H1 (cell line): ENCODE data around the gene PCDHB15. TPM values are rescaled to one million over a fixed set of nuclear protein-coding genes. Genes with fewer than 3 reads are reported as not detected.

Source experiments
- CTCF ChIA-PET: fragments of 300-600 bp; sonication (Branson Sonifier 250); formaldehyde crosslinking; loops from one replicate; lab custom pipeline; 2021; ENCODE audit not compliant: partially characterized antibody; lab: Charles Lee
- POLR2A ChIA-PET: fragments of 300-600 bp; sonication (Branson Sonifier 250); formaldehyde crosslinking; loops from one replicate; lab custom pipeline; 2021; ENCODE audit warnings: inconsistent platforms; ENCODE audit not compliant: partially characterized antibody; lab: Charles Lee
- DNase-seq, 2 experiments: peaks; one replicate each; pipeline versions ENCODE4 v3.0.0 to v3.0.0-alpha.2; 2010 to 2022; ENCODE audit warnings: low spot score in 2 of 2, low read depth in 1 of 2, mixed read lengths in 1 of 2
- FAIRE-seq: peaks from 2 replicates; lab custom pipeline; 2011; peaks lifted over from hg19 to GRCh38; lab: Jason Lieb, UNC
- H2AFZ ChIP-seq: 2 replicates; pipeline ENCODE4 v1.8.1; 2012; ENCODE audit warnings: low read length, inconsistent platforms
- H2AK5ac ChIP-seq: 2 replicates; pipeline ENCODE4 v1.6.1; 2013; ENCODE audit warnings: low read depth, low read length
- H2BK120ac ChIP-seq: replicated peaks from 2 replicates; pipeline ENCODE3; 2013; ENCODE audit warnings: low read depth, low read length, inconsistent platforms
- H2BK12ac ChIP-seq: 2 replicates; pipeline ENCODE4 v1.6.1; 2013; ENCODE audit warnings: low read depth, low read length
- H2BK15ac ChIP-seq: 2 replicates; pipeline ENCODE4 v1.6.1; 2013; ENCODE audit warnings: low read length
- H2BK20ac ChIP-seq: 2 replicates; pipeline ENCODE4 v1.6.1; 2013; ENCODE audit warnings: low read length
- H2BK5ac ChIP-seq: 2 replicates; pipeline ENCODE4 v1.6.1; 2013; ENCODE audit warnings: low read depth, low read length
- H3K14ac ChIP-seq: 2 replicates; pipeline ENCODE4 v1.6.1; 2013; ENCODE audit warnings: inconsistent platforms; ENCODE audit not compliant: insufficient read length
- H3K18ac ChIP-seq: 2 replicates; pipeline ENCODE4 v1.6.1; 2013; ENCODE audit warnings: low read length; ENCODE audit errors: extremely low read depth
- H3K23ac ChIP-seq: 2 replicates; pipeline ENCODE4 v1.6.1; 2013; ENCODE audit warnings: inconsistent platforms; ENCODE audit not compliant: insufficient read length
- H3K23me2 ChIP-seq: 2 replicates; pipeline ENCODE4 v1.6.1; 2013; ENCODE audit warnings: low read depth, low read length
- H3K27ac ChIP-seq: 2 replicates; pipeline ENCODE4 v1.6.1; 2011; ENCODE audit warnings: low read depth, low read length, inconsistent platforms
- H3K27me3 ChIP-seq, 4 experiments: replicated peaks in 1 of 4; 1 replicate in 1 of 4; 2 replicates in 3 of 4; pipeline versions ENCODE4 v1.6.1 to v1.8.1; 2011 to 2013; ENCODE audit warnings: low read length in 3 of 4, mild to moderate bottlenecking in 3 of 4, inconsistent platforms in 2 of 4, mixed read lengths in 2 of 4, moderate library complexity in 1 of 4; ENCODE audit not compliant: control insufficient read depth in 3 of 4, insufficient read depth in 3 of 4; ENCODE audit errors: extremely low read depth in 1 of 4
- H3K36me3 ChIP-seq, 4 experiments: 2 replicates each; pipeline versions ENCODE4 v1.6.1 to v1.8.1; 2011 to 2013; ENCODE audit warnings: mild to moderate bottlenecking in 4 of 4, low read length in 3 of 4, moderate library complexity in 2 of 4, control low read depth in 1 of 4, inconsistent platforms in 1 of 4; ENCODE audit not compliant: insufficient read depth in 4 of 4, control insufficient read depth in 2 of 4
- H3K4ac ChIP-seq: replicated peaks from 2 replicates; pipeline ENCODE3; 2013; ENCODE audit warnings: low read length, low read depth, mixed read lengths, inconsistent platforms; ENCODE audit not compliant: insufficient read length
- H3K4me1 ChIP-seq, 4 experiments: replicated peaks in 1 of 4; 1 replicate in 1 of 4; 2 replicates in 3 of 4; pipeline versions ENCODE4 v1.6.1 to v1.8.1; 2011 to 2013; ENCODE audit warnings: low read length in 3 of 4, inconsistent platforms in 2 of 4, mixed read lengths in 1 of 4; ENCODE audit not compliant: insufficient read depth in 4 of 4, control insufficient read depth in 3 of 4
- H3K4me2 ChIP-seq, 2 experiments: 2 replicates each; pipeline versions ENCODE4 v1.6.1 to v1.8.1; 2011 to 2013; ENCODE audit warnings: low read depth in 2 of 2, low read length in 2 of 2, control low read depth in 1 of 2, inconsistent platforms in 1 of 2, mild to moderate bottlenecking in 1 of 2; ENCODE audit not compliant: insufficient read depth in 1 of 2
- H3K4me3 ChIP-seq, 4 experiments: fragments of 200-600, 300-600 bp in 1 of 4; sonication (generic), shearing (Covaris generic), sonication (Bioruptor Twin) in 1 of 4; 2 replicates each; pipeline versions ENCODE4 v1.5.1 to v1.8.1; 2011 to 2016; ENCODE audit warnings: low read length in 4 of 4, low read depth in 3 of 4, control low read depth in 2 of 4, inconsistent platforms in 2 of 4, mild to moderate bottlenecking in 2 of 4, mixed read lengths in 1 of 4, moderate library complexity in 1 of 4; ENCODE audit not compliant: insufficient read depth in 2 of 4; ENCODE audit errors: extremely low read depth in 1 of 4
- H3K56ac ChIP-seq: replicated peaks from 2 replicates; pipeline ENCODE3; 2013; ENCODE audit warnings: low read depth, mild to moderate bottlenecking, mixed read lengths, low read length, inconsistent platforms; ENCODE audit not compliant: insufficient read length
- H3K79me1 ChIP-seq: 2 replicates; pipeline ENCODE4 v1.6.1; 2013; ENCODE audit warnings: low read depth, low read length, control low read depth
- H3K79me2 ChIP-seq, 2 experiments: 2 replicates each; pipeline versions ENCODE4 v1.6.1 to v1.8.1; 2012 to 2013; ENCODE audit warnings: low read length in 2 of 2, mild to moderate bottlenecking in 2 of 2, inconsistent platforms in 1 of 2; ENCODE audit not compliant: insufficient read depth in 2 of 2, control insufficient read depth in 1 of 2
- H3K9ac ChIP-seq, 4 experiments: replicated peaks in 1 of 4; 1 replicate in 1 of 4; 2 replicates in 3 of 4; pipeline versions ENCODE4 v1.6.1 to v1.8.1; 2011 to 2013; ENCODE audit warnings: low read depth in 3 of 4, low read length in 3 of 4, control low read depth in 2 of 4, mild to moderate bottlenecking in 2 of 4, moderate library complexity in 2 of 4, inconsistent platforms in 1 of 4; ENCODE audit errors: extremely low read depth in 1 of 4
- H3K9me3 ChIP-seq, 2 experiments: 2 replicates each; pipeline versions ENCODE4 v1.6.1 to v1.8.1; 2012 to 2013; ENCODE audit warnings: mild to moderate bottlenecking in 2 of 2, moderate library complexity in 2 of 2, control low read depth in 1 of 2, inconsistent platforms in 1 of 2, low read depth in 1 of 2, low read length in 1 of 2, mixed read lengths in 1 of 2; ENCODE audit not compliant: insufficient read depth in 2 of 2
- H4K20me1 ChIP-seq, 2 experiments: replicated peaks in 1 of 2; 2 replicates each; pipeline versions ENCODE3 to v1.8.1; 2011 to 2013; ENCODE audit warnings: inconsistent platforms in 2 of 2, low read length in 2 of 2, mild to moderate bottlenecking in 1 of 2; ENCODE audit not compliant: insufficient read depth in 2 of 2, control insufficient read depth in 1 of 2
- H4K5ac ChIP-seq: 2 replicates; pipeline ENCODE4 v1.6.1; 2013; ENCODE audit warnings: low read length, low read depth, mixed read lengths, inconsistent platforms; ENCODE audit not compliant: insufficient read length
- H4K8ac ChIP-seq: 2 replicates; pipeline ENCODE4 v1.8.0; 2013; ENCODE audit warnings: mild to moderate bottlenecking, moderate library complexity, low read length, inconsistent platforms; ENCODE audit not compliant: insufficient read depth; ENCODE audit errors: extremely low read depth
- H4K91ac ChIP-seq: replicated peaks from 2 replicates; pipeline ENCODE3; 2013; ENCODE audit warnings: low read length, mixed read lengths, inconsistent platforms; ENCODE audit not compliant: insufficient read length
- ASH2L ChIP-seq: fragments of 200-600, 300-600 bp; sonication (generic); IDR thresholded peaks from one replicate; pipeline ENCODE4 v1.7.1; 2017; ENCODE audit warnings: low read length
- CTCF ChIP-seq, 3 experiments: IDR thresholded peaks; 1 replicate in 2 of 3; 2 replicates in 1 of 3; pipeline versions ENCODE4 v1.5.1 to v1.6.1; 2011; ENCODE audit warnings: low read length in 3 of 3, mild to moderate bottlenecking in 3 of 3, inconsistent platforms in 2 of 3, low read depth in 1 of 3, moderate library complexity in 1 of 3; ENCODE audit not compliant: insufficient read depth in 1 of 3; ENCODE audit errors: control extremely low read depth in 1 of 3
- EP300 ChIP-seq, 2 experiments: IDR thresholded peaks; 1 replicate in 1 of 2; 2 replicates in 1 of 2; pipeline ENCODE4 v1.6.1; 2011 to 2012; ENCODE audit warnings: low read depth in 2 of 2, low read length in 2 of 2, mild to moderate bottlenecking in 2 of 2, borderline replicate concordance in 1 of 2, inconsistent platforms in 1 of 2, moderate library complexity in 1 of 2
- RAD21 ChIP-seq, 2 experiments: IDR thresholded peaks in 1 of 2; conservative IDR thresholded peaks in 1 of 2; 2 replicates each; pipeline ENCODE4 v1.6.1; 2011; ENCODE audit warnings: low read depth in 2 of 2, low read length in 2 of 2, improper control_type of control experiment in 1 of 2, inconsistent platforms in 1 of 2, mild to moderate bottlenecking in 1 of 2, moderate library complexity in 1 of 2
- TAF7 ChIP-seq: optimal IDR thresholded peaks from 2 replicates; pipeline ENCODE3; 2011; ENCODE audit warnings: low read depth, mild to moderate bottlenecking, inconsistent platforms, low read length, moderate library complexity, borderline replicate concordance
- WGBS, 2 experiments: shearing (Covaris generic) in 1 of 2; methylation state at CpG; one replicate each; pipeline versions ENCODE4 v1.1.6 to v1.1.7; 2013 to 2015; ENCODE audit warnings: low lambda C conversion rate in 2 of 2, mixed read lengths in 2 of 2, inconsistent platforms in 1 of 2, low coverage in 1 of 2, missing lambda C conversion rate in 1 of 2; ENCODE audit not compliant: insufficient replicate concordance in 2 of 2, insufficient coverage in 1 of 2, insufficient read length in 1 of 2; ENCODE audit errors: extremely low coverage in 1 of 2, missing lambda C conversion rate in 1 of 2; 5-methylcytosine and 5-hydroxymethylcytosine counted together
- polyA plus RNA-seq, 7 experiments: library from polyadenylated mRNA; depleted of rRNA in 3 of 7; stranded (reverse) in 5 of 7; unstranded in 2 of 7; fragments of >200 nt in 5 of 7; fragments of 200-250 nt in 2 of 7; gene quantifications; 1 replicate in 5 of 7; 2 replicates in 1 of 7; 4 replicates in 1 of 7; pipeline versions ENCODE4 v1.2.1 to v1.2.3, GENCODE V29; 2011 to 2013; ENCODE audit warnings: missing spikeins in 2 of 7, mixed read lengths in 2 of 7
- total RNA-seq: library from RNA; stranded (reverse); fragmentation: NEBNext Ultra II Directional; extraction: Animal tissue kit (Norgen Biotek cat#: 25700); gene quantifications from 2 replicates; pipeline ENCODE4 v1.2.1, GENCODE V29; 2021
- TF ChIP-seq, protein P1 (sequence below): IDR thresholded peaks from 2 replicates; pipeline ENCODE4 v1.6.1; 2012; ENCODE audit warnings: low read length, inconsistent platforms

The PCDHB15 gene
- total and polyA plus RNA-seq, 2 of the 8 experiments (the other 6 are each of a cell fraction or from before 2014, with no cell fraction given): 2.8 to 4.0 TPM

DNA sequence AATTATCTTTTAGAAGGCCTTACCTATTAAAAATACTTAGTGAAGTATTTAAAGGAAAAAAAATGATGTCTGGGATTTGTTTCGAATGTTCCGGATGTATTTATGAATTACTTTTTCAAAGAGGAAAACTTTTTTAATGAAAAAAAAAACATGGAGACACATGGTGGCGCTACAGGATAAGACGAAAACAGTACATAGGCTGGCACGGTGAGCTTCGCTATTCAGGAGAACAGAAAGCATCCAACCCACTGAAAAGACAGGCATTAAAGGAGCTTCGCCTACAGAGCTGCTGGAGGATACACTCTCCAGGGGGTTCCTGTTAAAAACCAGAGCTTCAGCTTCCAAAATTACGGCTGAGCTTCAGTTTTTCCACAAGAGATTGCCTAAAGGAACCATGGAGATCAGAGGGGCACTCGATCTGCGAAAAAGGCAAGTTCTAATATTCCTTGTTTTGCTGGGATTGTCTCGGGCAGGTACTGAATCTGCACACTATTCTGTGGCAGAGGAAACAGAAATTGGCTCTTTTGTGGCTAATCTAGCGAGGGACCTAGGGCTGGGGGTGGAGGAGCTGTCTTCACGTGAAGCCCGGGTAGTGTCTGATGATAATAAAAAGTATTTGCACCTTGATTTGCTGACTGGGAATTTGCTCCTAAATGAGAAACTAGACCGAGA lies 21.9 kb upstream of the PCDHB15 start, which contains the start of gene PCDHB14:
TSS of gene PCDHB14 (plus strand) at position 232 of the 672 bp plus-strand sequence. CDS start at position 395, 163 bp downstream.
- Histone ChIP-seq H3K4ac (no peak within 1 kb of the TSS), H2BK5ac (no peak within 1 kb of the TSS), H3K27ac (no peak within 1 kb of the TSS), H3K9ac (no peak within 1 kb of the TSS; a peak in 1 of 7 replicates), H3K79me2 (no peaks in the 10 kb centered on the region), H3K27me3 (no peaks in the 10 kb centered on the region), H3K4me1 (peaks cover 2 to 3% (median 3%) of the 10 kb centered on the region in 4 experiments; a peak in 2 of 7 replicates), H2BK15ac (no peak within 1 kb of the TSS), H3K18ac (no peak within 1 kb of the TSS), H3K4me2 (peak within 1 kb of the TSS; percentile 63 to 85), H3K23me2 (peaks cover 2% of the 10 kb centered on the region; the same call in 1 of the 2 replicates), H4K5ac (no peak within 1 kb of the TSS), H3K14ac (no peak within 1 kb of the TSS), H3K36me3 (no peaks in the 10 kb centered on the region; a peak in 1 of 8 replicates), H3K9me3 (peaks cover 0 to 9% of the 10 kb centered on the region in 2 experiments; a peak in 1 of 4 replicates), H2AFZ (peak within 1 kb of the TSS; percentile 99), H4K91ac (no peak within 1 kb of the TSS), H4K20me1 (no peaks in the 10 kb centered on the region), H2AK5ac (no peak within 1 kb of the TSS), H2BK12ac (no peak within 1 kb of the TSS), H2BK20ac (no peak within 1 kb of the TSS), H3K23ac (no peak within 1 kb of the TSS), H3K79me1 (no peaks in the 10 kb centered on the region), H4K8ac (no peak within 1 kb of the TSS), H2BK120ac (no peak within 1 kb of the TSS), H3K4me3 (peak within 1 kb of the TSS; percentile 8 to 50 (median 29); a peak in 5 of 8 replicates), H3K56ac (no peak within 1 kb of the TSS)
- ChIA-PET CTCF (interaction anchor here (0.6 to 3.6 kb wide), 81 partner anchors 9 to 393 kb away, joined by 3 to 43 read pairs (median 5); partner anchors contain the start of genes PCDHA8, PCDHB10, PCDHB11 and PCDHB12), POLR2A (interaction anchor here (0.9 to 1.5 kb wide), 5 partner anchors 21 to 341 kb away, joined by 3 to 9 read pairs (median 4); partner anchors contain the start of gene PCDHB15)
- DNase-seq (no peak), FAIRE-seq (peak; percentile 90)
- 44% methylated on average over 15 of the region's 15 CpGs; no CpG with 5 or more reads in 1 of the 2 experiments for WGBS, 2 experiments
- peak in 2 of 3 experiments; percentile 50 to 64; a peak in 3 of 4 replicates for TF ChIP-seq CTCF (IDR thresholded peaks at IDR 0.05; ENCODE audit: control extremely low read depth in 1 of 3, insufficient read depth in 1 of 3, low read depth in 1 of 3, low read length in 3 of 3)
- TF ChIP-seq, protein P1, sequence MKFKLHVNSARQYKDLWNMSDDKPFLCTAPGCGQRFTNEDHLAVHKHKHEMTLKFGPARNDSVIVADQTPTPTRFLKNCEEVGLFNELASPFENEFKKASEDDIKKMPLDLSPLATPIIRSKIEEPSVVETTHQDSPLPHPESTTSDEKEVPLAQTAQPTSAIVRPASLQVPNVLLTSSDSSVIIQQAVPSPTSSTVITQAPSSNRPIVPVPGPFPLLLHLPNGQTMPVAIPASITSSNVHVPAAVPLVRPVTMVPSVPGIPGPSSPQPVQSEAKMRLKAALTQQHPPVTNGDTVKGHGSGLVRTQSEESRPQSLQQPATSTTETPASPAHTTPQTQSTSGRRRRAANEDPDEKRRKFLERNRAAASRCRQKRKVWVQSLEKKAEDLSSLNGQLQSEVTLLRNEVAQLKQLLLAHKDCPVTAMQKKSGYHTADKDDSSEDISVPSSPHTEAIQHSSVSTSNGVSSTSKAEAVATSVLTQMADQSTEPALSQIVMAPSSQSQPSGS: 0 out of 2 replicates have a peak, but pooled peaks have one; percentile 35
- peak; percentile 81 to 85 for TF ChIP-seq RAD21 (IDR thresholded peaks at IDR 0.05 in 1 of 2, conservative IDR thresholded peaks at IDR 0.05 in 1 of 2; ENCODE audit: low read depth in 2 of 2, low read length in 2 of 2)
- TF ChIP-seq TAF7: no peak
- TF ChIP-seq ASH2L: peak; percentile 25
- no peak for TF ChIP-seq EP300 (IDR thresholded peaks at IDR 0.05; ENCODE audit: borderline replicate concordance in 1 of 2, low read depth in 2 of 2, low read length in 2 of 2)
